GM18867 (cell line): ENCODE measurements around the gene NTM.
"Not testable (repeated sequence)": the region's sequence is repeated elsewhere in the genome, so short reads cannot be mapped to it uniquely, and the experiment has no call there.

Source experiments
- ATAC-seq: cut with Tn5 transposase; IDR thresholded peaks from one replicate; pipeline ENCODE4 v1.9.1; 2021; ENCODE audit warnings: mild to moderate bottlenecking, moderate library complexity; ENCODE audit not compliant: unreplicated experiment

NTM gene

DNA sequence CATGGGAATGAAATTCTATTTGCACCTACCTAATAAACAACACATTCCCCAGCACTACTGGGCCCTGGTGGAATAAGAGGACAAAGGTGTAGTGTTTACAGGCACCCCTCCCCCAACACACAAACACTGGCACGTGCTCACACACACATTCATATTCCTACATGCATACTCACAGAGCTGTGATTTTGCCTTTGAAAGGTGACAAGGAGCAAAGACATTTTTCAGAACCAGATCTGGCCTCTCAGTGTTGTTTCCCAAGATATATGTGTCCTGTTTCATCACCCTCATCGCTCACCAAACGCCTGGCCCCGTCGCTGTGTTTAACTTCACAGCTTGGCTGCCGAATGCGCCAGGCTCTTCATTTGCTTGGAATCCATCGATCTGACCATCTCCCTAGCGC lies 292.6 kb downstream of the NTM start:
- ATAC-seq: no peak

DNA sequence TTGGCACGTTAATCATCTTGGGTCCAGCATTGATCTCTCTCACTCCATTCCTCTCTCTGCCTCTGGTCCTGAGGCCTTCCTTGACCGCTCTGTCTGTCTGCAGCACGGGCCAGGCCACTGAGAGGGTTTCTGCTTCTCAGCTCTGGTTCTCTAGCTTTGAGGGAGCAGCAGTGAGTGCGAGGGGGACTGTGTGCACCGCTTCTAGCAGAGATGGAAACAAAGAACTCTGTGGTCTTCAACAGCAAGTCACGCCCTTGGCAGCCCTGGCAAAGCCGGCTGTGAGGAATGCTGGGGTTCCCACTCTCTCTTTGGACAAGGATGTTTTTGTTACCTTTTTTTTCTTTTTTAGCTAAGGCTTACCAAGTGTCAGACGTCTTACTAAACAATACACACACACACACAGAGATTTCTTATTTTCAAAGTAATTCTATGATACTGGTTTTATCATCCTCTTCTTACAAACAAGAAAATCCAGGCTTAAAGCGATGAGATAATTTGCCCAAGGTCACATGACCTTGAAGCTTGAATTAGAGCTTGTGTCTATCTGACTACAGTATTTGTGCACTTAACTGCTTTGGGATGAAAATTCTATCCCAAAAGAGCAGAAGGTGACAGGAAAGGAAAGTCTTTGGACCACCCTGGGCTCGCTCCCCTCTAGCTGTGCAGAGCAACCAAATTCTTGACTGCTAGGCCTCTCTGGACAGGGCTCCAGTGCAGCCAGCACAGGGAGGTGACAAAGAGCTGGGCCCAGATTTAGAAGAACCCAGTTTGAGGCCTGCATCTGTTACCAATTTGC lies 293.2 kb downstream of the NTM start:
- ATAC-seq: no peak

DNA sequence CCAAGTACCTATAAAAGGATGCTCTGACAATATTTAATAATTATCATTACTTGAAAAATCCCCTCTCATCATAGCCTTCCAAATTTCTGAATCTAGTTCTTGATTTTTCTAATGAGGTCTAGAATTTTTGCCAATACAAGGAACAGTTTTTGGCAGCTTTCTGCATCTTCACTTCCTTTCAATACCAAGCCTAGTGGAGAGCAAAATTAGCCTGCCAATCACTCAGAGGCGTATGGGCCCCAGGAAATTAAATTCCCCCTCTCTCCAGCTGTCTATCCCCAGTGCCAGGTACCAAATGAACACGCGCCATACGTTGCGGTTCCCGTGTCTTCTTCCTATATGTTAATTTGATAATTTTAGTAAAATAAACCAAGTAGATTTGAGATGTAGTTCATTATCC lies 293.9 kb downstream of the NTM start:
- no peak for ATAC-seq

DNA sequence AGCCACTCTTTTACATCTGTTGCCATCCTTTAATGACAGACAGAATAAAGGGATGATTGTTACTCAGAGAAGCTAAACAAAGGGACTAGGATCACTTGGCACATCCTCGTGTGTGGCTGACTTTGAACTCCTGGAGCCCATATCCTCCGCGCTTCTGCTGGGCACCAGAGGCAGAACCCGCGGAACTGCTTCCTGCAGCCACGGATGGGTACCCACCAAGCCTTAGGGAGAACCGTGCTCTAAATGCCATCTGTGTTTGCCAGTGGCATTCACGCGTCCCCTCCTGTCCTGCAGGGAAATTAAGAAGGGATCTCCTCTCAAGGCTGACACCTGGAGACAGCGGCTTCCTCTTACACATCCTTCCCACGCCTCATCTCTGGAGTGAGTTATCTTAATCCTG lies 294.4 kb downstream of the NTM start:
- no peak for ATAC-seq

DNA sequence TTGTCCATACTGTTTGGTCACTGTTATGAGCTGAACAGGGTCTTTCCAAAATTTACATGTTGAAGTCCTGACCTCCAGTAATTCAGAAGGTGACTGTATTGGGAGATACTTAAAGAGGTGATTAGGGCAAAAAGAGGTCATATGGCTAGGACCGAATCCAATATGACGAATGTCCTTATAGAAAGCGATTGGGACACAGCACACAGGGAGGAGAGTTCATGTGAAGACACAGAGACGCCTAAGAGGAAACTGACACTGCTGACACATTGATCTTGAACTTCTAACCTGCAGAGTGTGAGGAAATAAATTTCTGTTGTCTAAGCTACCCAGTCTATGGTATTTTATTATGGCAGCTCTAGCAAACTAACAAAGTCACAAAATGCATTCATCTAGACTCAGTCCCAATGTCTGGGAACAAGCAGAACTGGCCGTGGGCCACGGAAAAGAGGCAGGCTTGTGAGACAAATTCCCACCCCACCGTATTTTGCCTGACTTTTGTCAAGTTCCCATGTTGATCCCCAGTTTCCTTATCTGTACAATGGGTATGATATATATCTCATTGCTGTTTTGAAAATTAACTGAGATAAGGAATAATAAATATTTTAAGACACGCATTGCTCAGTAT lies 295.0 kb downstream of the NTM start:
- no peak for ATAC-seq

DNA sequence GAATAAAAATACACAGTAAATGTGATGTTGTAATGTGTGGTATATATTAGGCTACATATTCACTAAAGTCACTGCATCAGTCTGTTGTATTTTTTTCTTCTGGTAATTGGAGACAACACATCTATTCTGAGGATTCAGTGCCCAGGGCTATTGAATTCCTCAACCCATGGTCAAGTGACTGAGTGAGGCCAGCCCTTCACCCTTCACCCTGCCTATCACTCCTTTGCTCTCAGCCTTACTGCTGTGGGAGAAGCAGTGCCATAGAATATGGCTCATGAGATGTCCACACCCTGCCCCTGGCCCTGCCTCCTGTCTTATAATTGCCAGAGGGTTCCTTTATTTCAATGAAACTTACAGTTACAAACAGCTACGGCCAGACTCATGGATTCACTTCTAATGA lies 295.6 kb downstream of the NTM start:
- no peak for ATAC-seq

DNA sequence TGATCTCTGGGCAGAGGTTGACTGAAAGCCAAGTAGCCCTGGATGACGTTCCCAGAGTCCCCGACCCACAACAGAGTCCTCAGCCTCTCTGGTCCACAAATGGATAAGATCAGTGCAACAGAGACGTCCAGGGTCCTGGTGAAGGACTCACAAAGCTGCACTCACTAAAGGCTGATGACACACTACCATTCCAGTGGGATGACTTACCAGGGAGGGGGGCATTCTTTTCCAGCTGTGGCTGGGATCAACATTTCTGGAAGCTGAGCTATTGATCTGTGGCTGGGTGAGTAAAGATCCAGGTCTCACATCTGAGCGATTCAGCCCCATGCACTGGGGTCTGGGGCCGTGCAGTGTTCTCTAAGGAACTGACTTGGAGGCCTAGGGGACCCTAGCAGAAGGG lies 296.2 kb downstream of the NTM start:
- ATAC-seq: no peak

DNA sequence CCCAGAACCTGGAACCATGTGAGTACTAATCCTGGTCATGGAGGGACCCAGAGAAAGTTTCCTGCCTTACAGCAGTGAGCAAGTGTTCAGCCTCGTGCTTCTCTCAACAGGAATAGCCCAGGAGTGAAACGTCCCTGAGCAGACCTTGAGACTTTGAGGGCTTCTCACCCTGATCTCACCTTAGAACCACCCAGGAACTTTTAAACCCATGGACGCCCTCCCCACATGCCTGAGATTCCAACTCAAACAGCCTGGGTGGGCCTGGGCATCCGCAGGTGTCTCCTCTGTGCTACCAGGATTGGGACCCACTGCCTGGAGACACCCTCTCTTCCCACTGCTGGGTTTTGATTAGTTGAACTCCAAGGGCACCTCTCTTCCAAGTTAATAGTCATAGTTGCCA lies 297.2 kb downstream of the NTM start:
- no peak for ATAC-seq

DNA sequence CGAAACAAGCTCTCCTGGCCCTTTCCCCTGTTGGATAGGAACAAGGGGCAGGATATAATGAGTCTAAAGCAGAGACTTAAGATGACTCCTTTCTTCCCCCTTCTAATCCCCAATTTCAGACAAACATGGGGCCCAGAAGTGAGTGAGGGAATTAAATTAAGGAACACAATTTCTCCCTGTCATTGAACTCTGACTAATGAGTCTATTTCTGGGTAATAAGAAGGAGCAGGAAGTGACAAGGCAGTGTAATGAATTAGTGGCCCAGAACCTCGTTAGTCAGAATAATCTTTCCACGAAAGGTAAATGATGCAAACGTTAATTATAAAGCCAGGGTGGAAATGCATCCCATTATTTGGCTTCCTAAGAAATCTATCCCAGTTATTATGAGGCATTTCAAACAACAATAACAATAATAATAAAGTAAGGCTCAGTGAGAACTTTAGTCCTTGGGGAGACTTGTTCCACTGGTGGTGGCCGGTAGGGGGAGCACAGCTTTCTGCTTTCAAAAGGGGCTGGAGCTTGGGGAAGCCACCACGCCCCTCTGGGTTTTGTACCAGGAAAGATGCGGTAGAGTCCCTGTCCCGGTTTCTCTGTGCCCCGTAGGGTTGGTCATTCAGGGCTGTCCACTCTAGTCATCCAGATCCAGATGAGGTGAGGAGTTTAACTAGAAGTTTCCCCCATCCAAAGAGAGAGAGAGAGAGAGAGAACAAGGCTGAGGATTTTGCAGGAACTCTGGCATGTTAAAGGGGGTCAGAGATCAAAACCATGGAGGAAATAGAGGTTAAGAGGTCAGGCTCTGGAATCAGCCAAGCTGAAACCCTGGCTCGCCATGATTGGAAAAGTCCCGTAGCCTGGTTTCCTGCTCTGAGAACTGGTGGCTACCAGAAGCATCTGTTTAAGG lies 298.3 kb downstream of the NTM start:
- peak; percentile 91 for ATAC-seq

DNA sequence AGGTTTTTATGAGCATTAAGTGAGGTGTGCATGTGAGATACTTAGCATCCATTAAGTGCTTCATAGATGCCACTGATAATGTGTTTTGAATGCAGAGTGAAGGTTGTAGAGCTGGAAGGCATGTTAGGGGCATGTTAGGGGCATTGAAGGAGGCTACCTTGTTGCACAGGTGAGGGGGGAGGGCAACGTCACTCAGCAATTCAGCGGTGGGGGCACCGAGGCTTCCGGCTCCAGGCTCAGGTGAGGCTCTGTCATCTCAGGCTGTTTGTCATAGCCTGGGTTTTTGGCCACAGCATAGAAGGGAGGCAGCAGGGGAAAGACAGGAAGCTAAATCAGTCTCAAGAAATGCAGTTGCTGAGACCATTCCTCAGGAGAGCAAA lies 299.0 kb downstream of the NTM start:
- ATAC-seq: no peak

DNA sequence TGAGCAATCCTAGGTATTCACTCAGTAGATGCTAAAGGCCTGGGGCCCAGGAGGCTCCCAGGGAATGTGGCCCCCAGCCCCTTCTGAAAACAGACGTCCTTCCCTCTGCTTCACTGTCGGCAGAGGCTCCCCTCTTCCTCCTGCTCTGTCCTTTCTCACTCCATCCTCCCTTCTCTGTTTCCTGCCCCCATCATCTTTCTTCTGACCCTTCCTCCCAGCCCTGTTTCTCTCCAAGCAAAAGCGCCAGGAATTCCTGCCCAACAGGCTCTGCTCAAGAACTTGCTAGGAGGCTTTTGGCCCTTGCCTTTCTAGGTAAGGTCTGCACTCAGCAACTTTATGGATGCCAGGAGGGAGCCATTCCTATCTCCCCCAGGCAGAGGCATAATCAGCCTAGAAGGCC lies 300.5 kb downstream of the NTM start:
- no peak for ATAC-seq

DNA sequence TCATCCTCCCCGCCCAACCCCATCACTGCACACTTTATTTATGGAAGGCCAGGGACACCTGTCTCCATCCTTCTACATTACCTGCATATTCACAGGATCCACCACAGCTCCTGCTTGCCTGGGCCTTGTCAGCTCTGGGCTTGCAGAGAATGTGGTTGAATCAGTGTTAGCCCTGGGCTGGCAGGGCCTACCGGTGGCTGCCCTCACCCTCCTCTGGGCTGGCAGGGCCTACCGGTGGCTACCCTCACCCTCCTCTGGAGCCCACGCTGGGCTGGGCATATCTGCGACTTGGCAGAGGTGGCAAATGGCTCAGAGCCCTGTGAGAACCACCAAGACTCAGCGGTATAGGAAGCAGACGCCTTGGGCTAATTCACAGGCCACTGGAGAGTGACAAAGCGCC lies 300.9 kb downstream of the NTM start:
- ATAC-seq: no peak

DNA sequence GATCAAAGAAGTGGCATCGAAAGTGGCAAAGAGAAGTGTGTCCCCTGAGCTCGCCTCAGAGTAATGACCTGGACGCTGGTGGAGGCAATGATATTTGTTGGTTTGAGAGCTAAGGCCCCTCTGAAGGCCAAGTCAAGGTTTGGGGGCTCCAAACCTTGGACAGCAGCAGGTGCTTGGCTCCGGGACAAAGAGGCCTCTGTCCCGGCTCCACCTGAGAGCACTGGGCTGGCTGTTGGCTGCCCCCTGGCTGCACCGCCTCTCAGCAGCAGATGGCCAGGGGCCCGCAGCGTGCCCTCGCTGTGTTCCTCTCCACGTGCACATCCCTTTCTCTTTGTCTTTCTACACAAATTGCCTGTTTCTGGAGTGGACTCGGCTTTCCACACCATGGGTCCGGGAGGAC lies 301.3 kb downstream of the NTM start:
- ATAC-seq: no peak

DNA sequence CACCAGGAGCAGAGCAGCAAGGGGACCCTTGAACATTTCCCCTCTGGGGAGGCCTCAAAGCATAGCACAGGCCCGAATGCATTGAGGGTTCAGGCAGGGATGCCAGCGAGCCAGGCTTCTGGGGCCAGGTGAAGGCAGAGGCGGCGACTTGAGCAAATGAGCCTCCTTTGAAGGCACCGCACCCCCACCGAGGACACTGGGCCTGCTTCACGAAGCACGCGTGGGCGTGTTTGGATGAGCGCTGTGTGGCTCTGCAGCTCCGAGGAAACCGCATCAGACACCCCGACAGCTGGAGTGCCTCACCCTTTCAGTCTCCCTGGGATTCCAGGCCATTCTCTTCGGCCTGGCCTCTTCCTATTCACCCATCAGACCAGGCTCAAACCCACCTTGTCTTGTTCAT lies 301.8 kb downstream of the NTM start:
- no peak for ATAC-seq

DNA sequence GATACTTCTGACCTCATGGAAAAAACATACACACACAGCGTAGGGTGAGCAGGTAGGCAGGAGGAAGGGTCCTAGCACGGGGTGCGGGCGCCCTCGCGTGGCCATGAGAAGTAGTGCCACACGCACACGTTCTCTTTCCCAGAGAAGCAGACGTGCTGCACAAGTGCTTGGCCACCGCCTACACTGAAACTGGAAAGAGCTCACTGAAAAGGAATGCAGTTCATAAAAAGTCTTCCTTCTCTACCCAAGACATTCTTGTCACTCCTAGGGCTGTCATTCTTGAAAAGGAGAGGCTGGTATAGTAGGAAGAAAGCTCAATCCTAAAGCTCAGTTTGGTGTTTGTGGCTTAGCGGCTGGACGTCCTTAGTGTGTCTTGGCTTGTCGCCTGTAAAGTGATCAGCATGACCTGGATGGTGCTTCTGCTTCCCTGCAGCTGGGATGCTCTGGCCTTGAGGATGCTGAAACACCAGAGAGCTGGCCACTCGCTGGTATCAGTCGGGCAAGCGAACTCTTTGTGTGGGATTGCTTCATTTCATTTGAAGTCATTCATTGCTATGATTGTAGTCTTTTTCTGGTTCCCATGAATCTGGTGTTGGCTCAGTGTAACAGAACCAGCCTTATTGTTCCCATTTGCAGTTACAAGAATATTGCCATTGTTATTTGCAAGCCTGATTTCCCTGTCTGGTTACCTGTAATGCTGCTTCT lies 303.8 kb downstream of the NTM start:
- peak; percentile 91 for ATAC-seq

DNA sequence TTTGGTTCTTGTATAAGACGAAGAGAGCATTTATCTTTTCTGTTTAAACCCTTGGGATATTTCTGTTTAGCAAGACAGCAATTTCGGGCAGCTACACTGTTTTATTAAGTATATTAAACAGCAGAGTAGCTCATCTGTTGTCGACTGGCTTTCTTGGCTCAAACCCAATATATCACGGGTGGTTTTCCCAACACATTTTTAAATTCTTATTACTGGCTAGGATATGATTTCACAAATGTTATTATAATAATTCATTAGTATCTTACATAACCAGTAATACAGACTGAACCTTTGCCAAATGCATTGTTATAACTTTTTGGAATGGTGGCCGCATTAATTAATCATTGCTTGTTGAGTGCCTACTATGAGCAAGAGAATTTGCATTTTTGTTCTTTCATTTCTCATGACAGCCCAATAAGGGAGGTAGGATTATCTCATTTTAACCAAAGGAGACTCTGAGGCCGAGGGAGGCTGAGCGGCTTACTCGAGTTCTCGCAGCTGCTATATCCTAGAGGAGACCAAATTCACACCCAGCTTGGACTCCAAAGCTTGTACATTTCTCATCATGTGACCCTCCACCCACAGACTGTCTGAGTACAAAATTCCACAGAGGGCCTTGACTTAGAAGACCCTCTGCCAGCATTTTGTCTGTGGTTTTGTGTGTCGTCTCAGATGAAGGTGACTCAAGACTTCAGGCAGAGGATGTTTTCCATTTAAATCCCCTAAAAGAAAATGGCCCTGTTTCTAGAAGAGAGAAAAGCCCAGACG lies 304.9 kb downstream of the NTM start:
- no peak for ATAC-seq

DNA sequence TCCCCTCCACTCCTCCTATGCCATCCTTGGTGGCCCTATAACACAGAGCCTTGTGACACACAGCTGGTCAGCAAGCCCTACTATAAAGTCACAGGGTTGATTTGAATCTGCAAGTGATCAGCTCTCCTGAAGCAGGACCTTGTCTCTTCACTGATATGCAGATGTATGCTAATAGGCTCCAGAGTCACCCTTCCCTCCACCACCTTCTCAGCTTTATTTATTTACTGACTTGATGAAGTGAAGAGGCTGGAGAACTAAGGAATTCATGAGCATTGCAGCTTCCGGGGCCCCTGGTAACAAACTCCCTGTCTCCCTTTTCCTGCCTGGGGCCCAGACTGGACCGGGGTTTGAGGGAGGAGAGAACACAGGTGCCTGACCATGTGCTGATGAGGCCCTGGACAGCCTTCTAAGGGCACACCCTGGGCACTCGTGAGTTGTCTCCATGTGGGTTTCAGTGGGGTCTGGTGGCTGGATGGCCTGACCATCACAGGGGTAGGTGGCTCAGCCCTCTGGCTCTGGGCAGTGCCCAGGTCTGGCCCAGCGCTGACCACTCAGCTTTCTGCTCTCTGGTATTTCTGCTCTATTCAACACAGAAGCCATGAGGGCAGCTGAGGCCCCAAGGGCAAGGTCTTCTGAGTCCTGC lies 307.5 kb downstream of the NTM start:
- ATAC-seq: no peak

DNA sequence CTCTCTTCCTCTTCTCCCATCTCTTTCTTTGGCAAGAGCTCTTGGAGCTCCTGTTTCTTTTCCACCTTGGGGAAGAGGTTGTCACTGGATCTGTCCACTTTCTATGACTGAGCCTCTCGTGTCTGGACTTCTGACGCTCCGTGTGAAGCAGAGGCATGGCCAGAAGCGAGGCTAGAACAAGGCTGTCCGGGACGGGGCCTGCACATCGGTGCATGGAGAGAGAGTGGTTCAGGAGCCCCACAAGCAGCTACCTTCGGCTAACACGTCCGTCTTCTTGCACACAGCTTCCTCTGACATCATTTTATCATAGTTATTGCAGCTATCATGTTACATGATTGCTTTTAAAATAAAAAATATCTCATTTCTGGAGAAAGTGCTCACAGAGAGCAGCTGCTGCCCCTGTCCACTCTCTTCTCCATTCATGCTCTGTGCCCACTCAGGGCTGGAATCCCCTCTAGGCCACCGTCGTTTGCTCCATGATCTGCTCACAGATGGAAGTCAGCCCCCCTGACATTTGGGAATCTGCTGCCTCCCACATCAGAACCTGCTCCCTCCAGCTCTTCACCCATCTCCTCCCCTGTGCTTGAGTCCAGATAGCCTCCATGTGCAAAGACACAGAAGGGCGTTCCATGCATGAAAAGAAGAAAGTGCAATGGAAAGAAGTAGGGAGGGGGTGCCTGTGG lies 308.4 kb downstream of the NTM start:
- no peak for ATAC-seq

DNA sequence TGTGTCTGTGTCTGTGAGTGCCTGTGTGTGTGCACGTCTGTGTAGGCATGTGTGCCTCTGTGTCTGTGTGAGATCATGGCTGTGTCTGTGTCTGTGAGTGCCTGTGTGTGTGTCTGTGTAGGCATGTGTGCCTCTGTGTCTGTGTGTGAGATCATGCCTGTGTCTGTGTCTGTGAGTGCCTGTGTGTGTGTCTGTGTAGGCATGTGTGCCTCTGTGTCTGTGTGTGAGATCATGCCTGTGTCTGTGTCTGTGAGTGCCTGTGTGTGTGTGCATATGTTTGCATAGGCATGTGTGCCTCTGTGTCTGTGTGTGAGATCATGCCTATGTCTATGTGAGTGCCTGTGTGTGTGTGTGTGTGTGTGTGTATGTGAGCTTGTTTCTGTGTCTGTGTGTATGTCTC lies 310.0 kb downstream of the NTM start:
- not testable (repeated sequence) for ATAC-seq
